NCI-H146 treated with DMSO at 0.1 percent for 48 hours (cell line): ENCODE measurements around the gene CCDC8.
"Not testable (repeated sequence)": the region's sequence is repeated elsewhere in the genome, so short reads cannot be mapped to it uniquely, and the experiment has no call there.

Source experiments
- DNase-seq: peaks from one replicate; lab custom pipeline; 2025; ENCODE audit not compliant: unreplicated experiment; lab: John Stamatoyannopoulos, UW

Gene CCDC8

DNA sequence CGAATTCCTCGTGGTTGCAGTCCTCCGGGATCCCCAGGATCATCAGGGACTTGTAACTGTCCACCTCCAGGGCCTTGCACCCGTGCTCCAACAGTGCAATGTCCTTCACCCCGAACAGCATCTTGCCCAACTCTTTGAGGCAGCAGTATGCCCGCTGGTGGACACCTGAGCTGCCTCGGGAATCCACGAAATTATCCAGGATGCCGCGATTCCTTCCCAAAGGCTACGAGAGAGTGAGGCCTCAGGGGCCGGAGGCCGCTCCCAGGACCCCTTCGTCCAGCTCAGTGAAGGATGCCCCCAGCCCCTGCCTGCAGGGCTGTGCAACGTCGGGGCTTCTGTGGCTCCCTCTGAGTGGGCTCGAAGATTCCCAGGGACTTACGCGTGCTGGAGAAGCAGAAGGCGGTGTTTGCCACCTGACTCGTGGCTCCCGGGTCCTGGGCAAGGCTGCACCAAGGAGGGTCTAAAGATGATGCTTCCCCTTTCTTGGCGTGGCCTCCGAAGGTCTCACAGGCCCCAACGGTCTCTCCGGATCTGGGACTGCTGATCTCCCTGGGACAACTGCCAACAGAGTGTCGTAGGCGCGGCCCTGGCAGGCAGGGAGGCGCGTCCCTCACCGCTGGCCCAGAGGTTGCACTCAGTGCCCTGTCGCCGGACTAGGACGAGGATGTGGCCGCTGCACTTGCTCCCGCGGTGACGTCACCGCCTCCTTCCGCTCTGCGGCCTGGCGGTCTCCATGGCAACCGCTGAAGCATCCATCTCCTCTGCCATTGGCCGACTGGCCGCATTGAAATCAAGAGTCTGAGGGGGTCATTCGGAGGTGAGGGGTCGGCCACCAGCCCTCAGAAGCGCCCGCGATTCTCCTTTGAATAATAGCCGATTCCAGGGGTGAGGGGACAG, 15.1 kb upstream of the CCDC8 start, which contains the start of gene PNMA8C:
TSS of gene PNMA8C (minus strand) at position 698 of the 897 bp plus-strand sequence. CDS start at position 121, 577 bp downstream.
- peak; percentile 59 for DNase-seq

DNA sequence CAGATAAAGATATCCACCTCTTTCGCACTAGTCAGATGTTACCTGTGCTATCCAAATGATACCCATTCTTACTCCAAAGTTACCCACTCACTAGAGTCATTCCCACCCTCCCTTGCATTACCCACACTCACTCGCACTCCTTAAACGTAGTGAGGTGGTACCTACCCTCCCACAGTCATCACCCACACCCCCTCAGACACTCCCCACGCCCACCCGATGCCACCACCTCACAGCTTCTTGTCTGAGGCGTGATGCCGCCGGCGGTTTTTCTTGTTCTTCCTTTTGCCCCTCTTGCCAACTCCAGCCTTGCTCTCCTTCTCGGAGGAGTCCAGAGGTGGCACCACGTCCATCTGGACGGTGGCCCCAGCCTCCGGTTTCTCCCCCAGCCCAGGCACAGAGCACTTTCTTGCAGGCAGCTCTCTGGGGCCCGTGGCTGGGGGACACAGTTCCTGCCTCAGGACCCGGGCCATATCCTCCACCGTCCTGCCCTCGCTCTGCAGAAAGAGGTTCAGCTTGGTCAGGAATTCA, 14.2 kb upstream of the CCDC8 start:
- DNase-seq: no peak

DNA sequence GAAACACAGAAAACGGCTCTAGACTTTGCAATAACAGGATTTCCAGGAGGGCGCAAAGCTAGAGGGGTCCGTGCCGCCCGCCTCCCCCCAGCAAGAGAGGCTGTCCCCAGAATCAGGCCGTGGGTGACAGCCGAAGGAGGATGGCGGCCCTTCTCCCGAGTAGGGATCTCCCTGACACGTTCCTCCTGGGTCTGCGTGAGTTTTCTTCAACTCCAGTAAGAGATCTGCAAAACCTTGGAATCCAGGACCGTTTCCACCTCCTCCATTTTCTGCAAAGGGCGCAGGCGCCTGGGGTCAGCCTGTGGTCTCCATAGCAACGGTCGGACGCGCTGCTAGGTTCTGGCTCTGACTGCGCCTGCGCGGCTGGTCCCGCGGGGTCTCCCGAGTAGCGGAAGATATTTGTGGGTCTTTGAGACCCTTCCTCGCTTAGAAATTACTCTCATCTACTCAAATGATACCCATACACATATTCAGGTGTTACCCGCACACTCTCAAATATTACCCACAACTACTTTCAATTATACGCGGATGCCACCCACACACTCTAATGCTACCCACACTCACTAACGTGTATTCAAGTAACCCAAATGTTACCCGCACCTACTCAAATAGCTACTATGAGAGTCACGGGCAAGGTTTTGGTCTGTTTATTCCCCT, 13.3 kb upstream of the CCDC8 start:
- peak; percentile 76 for DNase-seq

DNA sequence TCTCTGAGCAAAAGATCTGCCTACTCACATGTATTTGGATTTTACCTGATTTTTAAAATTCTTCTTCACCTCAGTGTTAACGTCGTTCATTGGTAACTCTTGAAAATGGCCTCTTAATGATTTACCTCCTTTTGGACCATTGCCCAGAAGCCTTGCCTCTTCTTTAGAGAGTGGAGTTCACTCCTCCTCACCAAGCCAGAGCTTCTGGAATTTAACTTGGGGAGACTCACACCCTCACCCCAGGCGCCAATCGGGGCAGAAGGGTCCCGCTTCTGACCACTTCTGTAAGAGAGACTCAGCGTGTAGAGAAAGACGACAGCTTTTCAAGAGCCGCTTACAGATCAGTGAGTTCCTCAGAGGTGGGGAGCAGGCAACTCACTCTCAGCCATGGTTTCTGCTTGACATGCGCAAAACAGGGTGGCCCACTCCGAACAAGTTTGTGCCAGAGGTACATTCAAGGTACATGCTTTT, 12.7 kb upstream of the CCDC8 start:
- no peak for DNase-seq

DNA sequence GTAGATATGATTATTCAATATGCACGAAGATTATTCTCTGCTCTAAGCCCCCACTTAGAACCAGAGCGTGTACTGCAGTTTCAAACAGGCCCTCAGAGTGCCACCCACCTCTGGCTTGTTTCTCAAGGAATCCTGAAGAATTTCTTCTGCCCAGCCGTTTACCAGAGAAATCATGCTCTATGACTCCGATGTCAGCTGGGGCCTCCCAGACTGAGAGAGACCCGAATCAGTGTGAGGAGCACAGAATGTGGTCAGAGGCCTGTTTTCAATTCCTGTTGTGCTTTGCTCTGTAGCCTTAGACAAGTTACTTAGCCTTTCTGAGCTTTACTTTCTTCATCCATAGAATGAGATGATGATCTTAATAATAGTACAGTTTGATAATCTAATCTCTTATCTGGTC, 9.8 kb upstream of the CCDC8 start:
- no peak for DNase-seq

DNA sequence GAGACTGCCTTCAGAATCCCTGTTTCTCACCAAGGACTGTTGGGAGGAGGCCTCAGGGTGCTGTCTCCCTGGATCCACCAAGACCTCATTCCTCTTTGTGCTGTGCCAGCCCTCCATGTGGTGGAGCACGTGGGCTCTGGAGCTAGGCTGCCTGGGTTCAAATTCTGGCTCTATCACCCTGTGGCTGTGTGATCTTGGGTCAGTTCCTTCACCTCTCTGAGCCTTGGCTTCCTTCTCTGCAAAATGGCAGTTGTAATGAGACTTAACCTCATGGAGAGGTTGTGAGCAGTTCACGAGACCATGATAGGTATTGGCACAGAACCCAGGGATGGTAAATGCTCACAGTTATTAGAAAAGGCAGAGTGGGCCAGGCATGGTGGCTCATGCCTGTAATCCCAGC, 9.0 kb upstream of the CCDC8 start:
- no peak for DNase-seq

DNA sequence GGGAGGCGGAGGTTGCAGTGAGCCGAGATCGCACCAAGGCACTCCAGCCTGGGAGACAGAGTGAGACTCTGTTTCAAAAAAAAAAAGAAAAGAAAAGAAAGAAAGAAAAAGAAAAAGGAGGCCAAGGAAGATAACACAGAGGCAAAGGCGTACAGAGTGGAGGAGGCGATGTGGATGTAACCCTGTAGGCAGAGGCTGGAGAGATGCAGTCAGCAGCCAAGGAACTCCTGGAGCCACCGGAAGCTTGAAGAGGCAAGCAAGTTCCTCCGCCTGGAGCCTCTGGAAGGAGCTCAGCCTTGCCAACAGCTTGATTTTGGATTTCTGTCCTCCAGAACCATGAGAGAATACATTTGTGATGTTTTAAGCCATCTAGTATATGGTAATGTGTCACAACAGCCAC, 6.7 kb upstream of the CCDC8 start:
- DNase-seq: no peak

DNA sequence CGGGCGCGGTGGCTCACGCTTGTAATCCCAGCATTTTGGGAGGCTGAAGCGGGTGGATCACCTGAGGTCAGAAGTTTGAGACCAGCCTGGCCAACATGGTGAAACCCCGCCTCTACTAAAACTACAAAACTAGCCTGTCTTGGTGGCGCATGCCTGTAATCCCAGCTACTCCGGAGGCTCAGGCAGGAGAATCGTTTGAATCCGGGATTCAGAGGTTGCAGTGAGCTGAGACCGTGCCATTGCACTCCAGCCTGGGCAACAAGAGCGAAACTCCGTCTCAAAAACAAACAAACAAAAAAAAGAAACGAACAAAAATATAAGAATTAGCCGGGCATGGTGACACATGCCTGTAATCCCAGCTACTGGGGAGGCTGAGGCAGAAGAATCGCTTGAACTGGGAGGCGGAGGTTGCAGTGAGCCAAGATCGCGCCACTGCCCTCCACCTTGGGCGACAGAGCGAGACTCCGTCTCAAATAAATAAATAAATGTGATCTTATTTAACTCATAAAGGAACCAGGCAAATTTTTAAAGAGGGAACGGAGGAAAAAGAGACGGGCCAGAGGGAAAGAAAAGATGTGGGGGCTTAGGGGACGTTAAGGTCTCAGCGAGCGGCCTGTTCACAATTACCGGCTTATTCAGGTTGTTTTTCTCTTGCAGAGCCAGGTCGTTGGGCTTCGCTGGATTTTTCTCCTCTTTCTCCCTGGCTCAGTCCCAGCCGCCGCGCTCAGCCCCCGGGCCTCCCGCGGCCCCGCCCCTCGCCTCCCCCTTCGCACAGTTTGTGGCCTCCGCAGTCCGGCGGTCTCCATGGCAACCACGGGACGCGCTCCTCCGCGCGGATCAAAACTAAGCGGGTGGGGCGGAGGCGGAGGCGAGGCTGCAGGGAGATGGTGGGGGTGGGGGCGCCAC, 2.7 kb upstream of the CCDC8 start:
- DNase-seq: peak; percentile 80

DNA sequence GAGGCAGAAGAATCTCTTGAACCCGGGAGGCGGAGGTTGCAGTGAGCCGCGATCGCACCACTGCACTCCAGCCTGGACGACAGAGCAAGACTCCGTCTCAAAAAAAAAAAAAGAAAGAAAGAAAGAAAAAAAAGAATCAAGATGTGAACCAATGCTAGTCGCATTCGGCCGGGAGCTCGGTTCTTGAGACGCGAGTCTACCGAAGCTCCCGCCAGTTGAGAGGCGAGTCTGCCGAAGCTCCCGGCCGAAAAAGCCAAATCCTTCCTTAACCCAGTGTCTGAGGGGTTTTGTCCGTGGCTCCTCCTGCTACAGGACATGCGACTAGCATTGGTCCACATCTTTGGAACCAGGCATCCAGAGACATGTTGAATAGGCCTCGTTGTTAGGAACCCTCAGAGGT, 1.5 kb upstream of the CCDC8 start:
- DNase-seq: not testable (repeated sequence)

DNA sequence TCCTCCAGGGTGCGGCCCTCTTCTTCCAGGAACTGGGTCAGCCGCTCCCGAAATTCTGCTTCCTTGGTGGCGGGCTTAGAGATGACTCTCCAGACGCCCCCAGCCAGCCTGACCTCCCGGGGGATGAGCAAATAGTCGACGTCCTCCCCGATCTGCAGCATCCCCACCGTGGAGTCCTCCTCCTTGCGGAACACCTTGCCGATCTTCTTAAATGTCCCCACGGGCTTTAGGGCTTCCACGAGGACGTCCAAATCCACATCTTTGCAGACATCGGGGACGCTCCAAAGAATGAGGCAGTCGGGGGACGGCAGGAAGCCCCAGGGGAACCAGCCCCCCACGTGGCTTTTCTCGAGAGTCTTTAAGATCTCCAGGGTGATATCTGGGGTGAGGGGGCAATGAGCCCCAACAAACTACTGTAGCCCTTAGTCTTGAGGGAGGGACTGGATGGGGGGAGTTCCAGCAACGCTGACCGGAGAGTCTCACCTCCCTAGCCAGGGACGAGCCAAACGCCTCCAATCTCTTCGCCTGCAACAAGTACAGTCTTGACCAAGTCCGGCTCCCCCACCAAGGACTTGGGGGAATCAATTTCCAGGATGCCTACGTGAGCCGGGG, 608 bp downstream of the CCDC8 start:
- DNase-seq: no peak

DNA sequence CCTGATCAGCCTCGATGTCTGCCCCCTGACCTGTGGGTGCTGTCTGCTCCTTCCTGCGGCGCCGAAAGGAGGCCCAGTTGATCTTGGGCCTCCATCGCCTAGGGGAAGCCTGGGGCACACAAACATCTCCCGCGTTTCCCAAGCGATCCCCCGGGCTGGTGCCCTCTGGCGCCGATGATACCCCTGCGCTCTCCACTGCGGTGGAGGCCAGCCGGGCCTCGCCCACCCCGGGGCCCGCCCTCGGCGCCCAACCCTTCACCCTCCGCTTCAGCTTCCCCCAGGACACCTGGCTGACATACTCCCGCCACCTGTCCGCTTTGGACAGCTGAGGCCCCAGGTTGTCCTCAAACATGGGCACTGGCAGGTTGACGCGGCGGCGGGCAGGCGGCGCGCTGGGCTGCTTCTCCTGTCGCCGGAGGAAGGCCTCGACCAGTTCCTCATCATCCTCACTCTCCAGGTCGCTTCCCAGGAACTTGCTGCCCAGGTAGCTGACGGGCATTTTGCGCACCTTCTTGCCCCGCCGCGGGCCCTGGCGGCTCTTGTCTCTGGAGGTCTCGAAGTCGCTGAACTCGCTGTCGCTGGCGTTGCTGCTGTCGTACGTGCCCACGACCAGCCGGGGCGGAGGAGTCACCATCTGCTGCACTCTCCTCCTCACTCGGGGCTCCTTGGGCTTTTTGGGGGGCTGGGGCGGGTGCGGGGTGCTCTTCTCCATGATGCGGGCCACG, 1.3 kb downstream of the CCDC8 start:
- DNase-seq: no peak

DNA sequence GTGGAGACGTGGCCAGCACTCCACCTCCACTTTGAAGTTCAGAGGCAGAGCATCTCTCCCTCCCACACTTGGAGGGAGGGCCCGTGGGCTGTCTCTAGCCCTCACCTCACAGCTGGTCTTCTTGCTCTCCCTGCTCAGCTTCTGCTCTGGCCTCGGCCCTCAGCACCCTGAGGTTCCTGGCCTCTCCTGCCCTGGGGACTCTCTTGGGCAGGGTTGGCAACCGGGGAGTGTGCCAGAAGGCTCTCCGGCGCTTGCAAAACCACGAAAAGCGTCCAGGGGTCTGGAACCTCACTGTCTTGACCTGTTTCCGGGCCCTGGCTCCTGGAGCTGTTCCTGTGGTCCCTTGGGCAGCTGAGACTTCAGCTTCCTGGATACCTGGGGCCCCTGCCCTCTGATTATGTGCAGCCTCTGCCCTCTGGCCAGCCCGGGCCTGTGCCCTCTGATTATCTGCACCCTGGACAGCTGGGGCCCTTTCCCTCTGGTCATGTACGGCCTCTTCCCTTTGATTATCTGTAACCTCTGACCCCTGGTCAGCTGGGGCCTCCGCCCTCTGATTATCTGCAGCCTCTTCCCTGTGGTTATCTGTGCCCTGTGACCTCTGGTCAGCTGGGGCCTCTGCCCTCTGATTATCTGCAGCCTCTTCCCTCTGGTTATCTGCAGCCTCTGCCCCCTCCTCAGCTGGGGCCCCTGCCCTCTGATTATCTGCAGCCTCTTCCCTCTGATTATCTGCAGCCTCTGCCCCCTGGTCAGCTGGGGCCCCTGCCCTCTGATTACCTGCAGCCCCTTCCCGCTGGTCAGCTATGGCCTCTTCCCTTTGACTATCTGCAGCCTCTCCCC, 2.1 kb downstream of the CCDC8 start:
- DNase-seq: no peak

DNA sequence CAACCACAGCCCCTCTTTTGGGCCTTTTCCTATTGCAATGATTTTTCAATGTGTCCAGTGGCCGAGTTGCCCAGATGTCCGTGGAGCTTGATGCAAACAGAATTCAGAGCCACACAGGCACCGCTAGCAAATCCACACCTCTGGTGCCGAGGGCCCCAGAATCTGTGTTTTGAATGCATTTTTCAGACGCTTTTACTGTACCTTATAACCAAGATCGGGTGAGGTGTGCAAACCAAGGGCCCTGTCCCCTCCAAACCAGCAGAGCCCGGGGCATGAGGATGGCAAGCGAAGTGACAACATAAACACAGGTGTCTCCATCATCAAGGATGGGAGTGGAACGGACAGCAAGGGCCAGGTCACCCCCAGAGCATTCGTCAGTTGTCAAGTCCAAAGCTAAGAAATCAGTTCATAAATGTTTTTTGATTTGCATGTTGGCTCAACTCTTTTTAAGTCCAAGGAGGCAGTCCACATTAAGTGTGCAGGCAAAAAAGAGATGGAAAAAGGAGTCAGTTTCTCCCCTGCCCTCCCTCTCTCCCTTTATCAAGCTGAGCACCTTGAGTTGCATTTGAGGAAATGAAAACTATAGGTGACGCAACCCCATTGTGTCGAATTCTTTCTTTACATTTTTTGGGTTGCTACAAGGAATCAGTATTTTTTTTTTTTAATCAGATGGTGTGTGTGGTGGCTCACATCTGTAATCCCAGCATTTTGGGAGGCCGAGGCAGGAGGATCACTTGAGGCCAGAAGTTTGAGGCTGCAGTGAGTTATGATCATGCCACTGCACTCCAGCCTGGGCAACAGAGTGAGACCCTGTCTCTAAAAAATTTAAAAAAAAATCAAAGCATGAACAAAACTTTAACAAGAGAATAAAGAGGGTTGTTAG, 2.9 kb downstream of the CCDC8 start:
- DNase-seq: no peak

DNA sequence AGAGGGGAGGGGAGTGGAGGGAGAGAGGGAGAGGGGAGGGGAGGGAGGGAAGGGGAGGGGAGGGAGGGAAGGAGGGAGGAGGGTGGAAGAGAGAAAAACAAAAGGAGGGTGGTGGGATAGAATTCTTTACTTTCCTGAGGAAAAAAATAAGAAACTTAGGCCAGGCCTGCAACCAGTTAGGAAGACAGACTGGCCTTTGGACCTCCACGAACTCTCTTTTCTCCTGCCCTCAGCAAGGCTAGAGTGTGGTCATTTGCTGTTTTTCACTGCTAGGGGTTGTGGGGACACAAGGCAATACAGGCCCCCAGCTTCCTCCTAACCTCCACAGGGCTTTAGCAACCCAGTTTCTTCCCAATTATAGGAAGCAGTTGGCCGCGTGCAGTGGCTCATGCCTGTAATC, 4.2 kb downstream of the CCDC8 start:
- DNase-seq: no peak

DNA sequence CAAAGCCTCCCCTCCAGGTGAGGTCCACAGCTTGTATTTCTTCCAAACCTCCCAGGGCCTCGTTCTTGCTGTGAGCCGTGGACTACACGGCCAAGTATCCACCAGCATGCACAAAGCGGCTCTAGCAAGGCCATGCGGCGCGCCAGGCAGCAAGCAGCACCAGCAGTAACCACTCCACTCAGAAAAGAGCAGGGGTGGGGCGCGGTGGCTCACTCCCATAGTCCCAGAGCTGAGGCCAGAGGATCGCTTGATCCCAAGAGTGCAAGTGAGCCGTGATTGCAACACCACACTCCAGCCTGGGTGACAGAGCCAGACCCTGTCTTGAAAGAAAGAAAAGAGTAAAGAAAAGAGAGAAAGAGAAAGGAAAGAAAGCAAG, 4.7 kb downstream of the CCDC8 start:
- no peak for DNase-seq

DNA sequence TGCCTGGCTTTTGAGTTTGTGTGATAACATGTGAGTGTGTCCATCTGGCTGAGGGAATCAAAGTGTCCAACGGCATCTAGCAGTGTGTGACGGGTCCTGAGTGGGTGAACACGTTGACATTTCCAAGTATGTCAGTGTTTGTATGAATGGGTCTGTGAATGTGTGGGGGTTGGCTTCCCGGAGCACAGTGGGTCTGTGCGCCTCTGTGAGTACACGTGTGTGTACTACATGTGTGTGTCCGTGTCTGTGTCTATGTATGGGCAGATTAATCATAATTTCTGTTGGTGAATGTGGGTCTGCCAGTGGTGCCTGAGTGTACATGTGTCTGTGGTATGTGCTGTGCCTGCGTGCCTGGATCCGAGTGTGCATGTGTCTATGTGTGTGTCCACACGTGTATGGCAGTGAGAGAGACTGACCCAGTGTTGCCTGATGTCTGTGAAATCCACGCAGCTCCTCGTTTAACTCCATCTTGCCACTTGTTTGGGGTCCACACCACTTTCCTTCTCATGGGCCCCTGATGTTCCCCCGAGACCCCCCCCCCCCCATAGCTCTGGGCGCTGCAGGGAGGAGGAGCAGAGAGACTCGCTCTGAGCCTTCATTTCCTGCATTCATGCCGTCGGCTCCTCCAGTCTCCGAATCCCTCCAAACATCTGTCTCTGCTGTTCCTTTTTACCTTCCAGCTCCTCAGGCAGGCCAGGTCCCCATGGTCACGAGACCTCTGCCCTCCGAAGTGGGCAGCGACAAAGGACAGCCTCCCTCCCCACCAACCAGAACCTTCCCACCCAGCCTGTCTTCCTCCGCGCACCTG, 5.3 kb downstream of the CCDC8 start:
- no peak for DNase-seq

DNA sequence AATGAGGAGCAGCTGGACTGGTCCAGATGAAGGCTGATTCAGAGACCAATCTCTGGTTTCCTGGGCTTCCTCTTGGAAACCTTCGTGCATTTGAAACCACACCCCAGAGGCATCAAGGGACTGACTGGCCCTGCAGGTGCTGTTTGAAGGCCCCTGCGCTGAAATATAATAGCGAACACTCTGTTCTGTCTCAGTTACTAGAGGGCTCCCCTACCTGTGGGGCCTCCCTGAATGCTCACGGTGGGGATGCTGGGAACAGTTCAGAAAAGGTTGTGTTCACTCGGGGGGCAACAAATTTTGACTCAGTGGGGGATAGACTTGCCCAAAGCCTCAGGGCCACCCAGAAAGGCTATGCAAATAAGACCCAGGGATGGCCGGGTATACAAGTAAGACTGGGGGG, 6.4 kb downstream of the CCDC8 start:
- DNase-seq: no peak
